H9 (cell line): ENCODE data around the gene SCGN. TPM values are rescaled to one million over a fixed set of nuclear protein-coding genes. Genes with fewer than 3 reads are reported as not detected.

Experiments
- DNase-seq: peaks from one replicate; pipeline ENCODE4 v3.0.0-alpha.2; 2017
- H2AFZ ChIP-seq: one replicate; pipeline ENCODE4 v1.6.1; 2013; ENCODE audit warnings: mild to moderate bottlenecking, low read length, control low read depth, moderate library complexity
- H2AK5ac ChIP-seq: 2 replicates; pipeline ENCODE4 v1.6.1; 2013; ENCODE audit warnings: low read length, control low read depth, mixed read lengths; ENCODE audit not compliant: insufficient read length
- H2BK120ac ChIP-seq: one replicate; pipeline ENCODE4 v1.6.1; 2013; ENCODE audit warnings: low read depth, mild to moderate bottlenecking, low read length, control low read depth, inconsistent platforms; ENCODE audit not compliant: poor library complexity, severe bottlenecking
- H2BK12ac ChIP-seq: 2 replicates; pipeline ENCODE4 v1.6.1; 2013; ENCODE audit warnings: low read length, control low read depth, mixed read lengths, low read depth; ENCODE audit not compliant: insufficient read length
- H2BK15ac ChIP-seq: 2 replicates; pipeline ENCODE4 v1.6.1; 2013; ENCODE audit warnings: low read depth, low read length, control low read depth
- H2BK20ac ChIP-seq: one replicate; pipeline ENCODE4 v1.6.1; 2013; ENCODE audit warnings: low read depth, mild to moderate bottlenecking, low read length, control low read depth, inconsistent platforms; ENCODE audit not compliant: poor library complexity, severe bottlenecking
- H2BK5ac ChIP-seq: 2 replicates; pipeline ENCODE4 v1.6.1; 2013; ENCODE audit warnings: low read length, control low read depth, mixed read lengths; ENCODE audit not compliant: insufficient read length
- H3K14ac ChIP-seq: 2 replicates; pipeline ENCODE4 v1.6.1; 2013; ENCODE audit warnings: low read length, control low read depth; ENCODE audit not compliant: insufficient read depth
- H3K18ac ChIP-seq: 2 replicates; pipeline ENCODE4 v1.6.1; 2013; ENCODE audit warnings: low read depth, mild to moderate bottlenecking, mixed read lengths, low read length, control low read depth; ENCODE audit not compliant: insufficient read length
- H3K23ac ChIP-seq: 2 replicates; pipeline ENCODE4 v1.6.1; 2013; ENCODE audit warnings: low read length, control low read depth, mixed read lengths, low read depth; ENCODE audit not compliant: insufficient read length
- H3K23me2 ChIP-seq: 2 replicates; pipeline ENCODE4 v1.6.1; 2013; ENCODE audit warnings: low read depth, mild to moderate bottlenecking, mixed read lengths, low read length, control low read depth; ENCODE audit not compliant: insufficient read length, poor library complexity, severe bottlenecking
- H3K27ac ChIP-seq: 2 replicates; pipeline ENCODE4 v1.5.1; 2013; ENCODE audit warnings: low read length, control low read depth, mixed read lengths, low read depth; ENCODE audit not compliant: insufficient read length
- H3K27me3 ChIP-seq: 2 replicates; pipeline ENCODE4 v1.6.1; 2013; ENCODE audit warnings: low read length, control low read depth, inconsistent platforms; ENCODE audit not compliant: insufficient read depth
- H3K4ac ChIP-seq: 2 replicates; pipeline ENCODE4 v1.6.1; 2013; ENCODE audit warnings: low read depth, mild to moderate bottlenecking, control low read depth, inconsistent platforms, low read length, moderate library complexity
- H3K4me1 ChIP-seq: 2 replicates; pipeline ENCODE4 v1.6.1; 2013; ENCODE audit warnings: low read length, control low read depth, inconsistent platforms; ENCODE audit not compliant: insufficient read depth
- H3K4me2 ChIP-seq: 2 replicates; pipeline ENCODE4 v1.6.1; 2013; ENCODE audit warnings: low read length, control low read depth, mixed read lengths; ENCODE audit not compliant: insufficient read length, insufficient read depth
- H3K56ac ChIP-seq: 2 replicates; pipeline ENCODE4 v1.6.1; 2013; ENCODE audit warnings: low read depth, mild to moderate bottlenecking, mixed read lengths, low read length, control low read depth; ENCODE audit not compliant: insufficient read length
- H3K79me1 ChIP-seq: 2 replicates; pipeline ENCODE4 v1.6.1; 2013; ENCODE audit warnings: low read depth, mild to moderate bottlenecking, moderate library complexity, low read length, control low read depth, inconsistent platforms; ENCODE audit not compliant: insufficient read depth, poor library complexity, severe bottlenecking
- H3K79me2 ChIP-seq: 2 replicates; pipeline ENCODE4 v1.6.1; 2013; ENCODE audit warnings: low read length, control low read depth, inconsistent platforms; ENCODE audit not compliant: insufficient read depth
- H3K9ac ChIP-seq: 2 replicates; pipeline ENCODE4 v1.6.1; 2013; ENCODE audit warnings: low read length, control low read depth, mixed read lengths; ENCODE audit not compliant: insufficient read length; ENCODE audit errors: extremely low read depth
- H3K9me3 ChIP-seq: one replicate; pipeline ENCODE4 v1.6.1; 2013; ENCODE audit warnings: low read depth, low read length, inconsistent platforms; ENCODE audit not compliant: control insufficient read depth
- H3T11ph ChIP-seq: one replicate; pipeline ENCODE4 v1.6.1; 2013; ENCODE audit warnings: mild to moderate bottlenecking, low read length, control low read depth, inconsistent platforms
- H4K20me1 ChIP-seq: one replicate; pipeline ENCODE4 v1.6.1; 2013; ENCODE audit not compliant: control insufficient read depth, insufficient read length, insufficient read depth
- H4K5ac ChIP-seq: 2 replicates; pipeline ENCODE4 v1.6.1; 2013; ENCODE audit warnings: low read depth, mild to moderate bottlenecking, mixed read lengths, low read length, control low read depth; ENCODE audit not compliant: insufficient read length
- H4K8ac ChIP-seq: replicated peaks from 2 replicates; pipeline ENCODE4 v1.6.1; 2013; ENCODE audit warnings: low read length, control low read depth, mixed read lengths, low read depth; ENCODE audit not compliant: insufficient read length
- H4K91ac ChIP-seq: 2 replicates; pipeline ENCODE4 v1.6.1; 2013; ENCODE audit warnings: low read depth, mild to moderate bottlenecking, moderate library complexity, mixed read lengths, low read length, control low read depth; ENCODE audit not compliant: insufficient read length
- H3K27ac Mint-ChIP-seq, 3 experiments: 2 replicates in 2 of 3; 3 replicates in 1 of 3; pipeline ENCODE4 v1.8.0; 2020 to 2021; ENCODE audit warnings: mixed read lengths in 3 of 3, mild to moderate bottlenecking in 1 of 3, moderate library complexity in 1 of 3
- H3K27me3 Mint-ChIP-seq: 2 replicates; pipeline ENCODE4 v1.8.0; 2021; ENCODE audit warnings: low read depth, mild to moderate bottlenecking, moderate library complexity, mixed read lengths
- H3K36me3 Mint-ChIP-seq, 3 experiments: 2 replicates in 2 of 3; 3 replicates in 1 of 3; pipeline ENCODE4 v1.8.0; 2020 to 2021; ENCODE audit warnings: low read depth in 3 of 3, mixed read lengths in 3 of 3; ENCODE audit not compliant: insufficient read depth in 1 of 3
- H3K4me1 Mint-ChIP-seq, 2 experiments: 2 replicates each; pipeline ENCODE4 v1.8.0; 2020; ENCODE audit warnings: mixed read lengths in 2 of 2
- H3K4me3 Mint-ChIP-seq, 2 experiments: 2 replicates in 1 of 2; 3 replicates in 1 of 2; pipeline ENCODE4 v1.8.0; 2020 to 2021; ENCODE audit warnings: mild to moderate bottlenecking in 2 of 2, mixed read lengths in 2 of 2, moderate library complexity in 1 of 2
- H3K9me3 Mint-ChIP-seq, 2 experiments: 2 replicates in 1 of 2; 3 replicates in 1 of 2; pipeline ENCODE4 v1.8.0; 2020; ENCODE audit warnings: mild to moderate bottlenecking in 2 of 2, mixed read lengths in 2 of 2, moderate library complexity in 1 of 2
- CTCF ChIP-seq: fragments of 200-600 bp; sonication (generic); conservative IDR thresholded peaks from 3 replicates; pipeline ENCODE4 v1.8.0; 2021; ENCODE audit warnings: antibody characterized with exemption, mild to moderate bottlenecking
- WGBS: extraction: QIAGEN DNeasy Blood & Tissue Kit; methylation state at CpG from one replicate; pipeline ENCODE4 v1.1.7; 2013; ENCODE audit warnings: missing lambda C conversion rate, low lambda C conversion rate, mixed read lengths; ENCODE audit not compliant: insufficient read length; ENCODE audit errors: extremely low coverage; 5-methylcytosine and 5-hydroxymethylcytosine counted together
- total RNA-seq: library from RNA; stranded (reverse); gene quantifications from 2 replicates; pipeline ENCODE4 v1.2.1, GENCODE V29; 2021

Gene SCGN
- total RNA-seq, 1 experiment from 2014 or later = not detected

DNA sequence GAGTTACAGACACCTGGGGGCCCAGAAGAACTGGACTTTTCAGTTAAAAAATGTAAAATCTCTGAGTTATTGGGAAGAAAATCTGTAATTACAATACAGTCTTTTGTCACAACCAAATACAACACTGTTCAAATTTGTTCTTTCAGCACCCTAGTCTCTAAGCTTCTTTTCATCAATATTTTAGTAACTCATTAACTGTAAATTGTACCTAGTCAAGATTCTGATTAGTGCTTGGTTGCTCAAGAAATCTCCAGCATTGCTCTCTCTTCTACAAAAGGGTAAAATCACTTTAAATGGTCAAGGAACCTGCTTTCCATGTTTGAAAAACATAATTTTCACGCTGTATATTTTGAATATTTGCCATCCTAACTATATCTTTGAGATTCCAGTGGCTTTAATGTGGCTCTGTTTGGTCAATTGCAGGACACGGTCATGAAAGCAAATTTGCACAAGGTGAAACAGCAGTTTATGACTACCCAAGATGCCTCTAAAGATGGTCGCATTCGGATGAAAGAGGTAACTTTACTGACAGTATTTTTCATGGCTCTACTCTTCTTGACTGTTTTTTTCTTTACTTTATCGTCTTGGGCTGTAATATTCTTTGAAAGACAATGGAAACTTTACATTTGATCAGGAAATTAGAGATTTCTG lies 9.2 kb downstream of the SCGN start:
- no peaks in the 10 kb centered on the region for H3K79me2 ChIP-seq
- H3K79me1 ChIP-seq = no peaks in the 10 kb centered on the region
- H3K4me1 ChIP-seq = no peaks in the 10 kb centered on the region
- TF ChIP-seq CTCF = no peak
- no peaks in the 10 kb centered on the region for H4K20me1 ChIP-seq
- no peaks in the 10 kb centered on the region for H3K36me3 Mint-ChIP-seq
- H3K23ac ChIP-seq = no peak overlapping the region
- no peak overlapping the region for H3K18ac ChIP-seq
- no peak overlapping the region for H3K56ac ChIP-seq
- H2BK120ac ChIP-seq = no peak overlapping the region
- no peak overlapping the region for H4K5ac ChIP-seq
- no peak overlapping the region for H3K4me2 ChIP-seq
- no peaks in the 10 kb centered on the region for H3K4me1 Mint-ChIP-seq
- H3K27ac ChIP-seq = no peak overlapping the region
- no peak overlapping the region for H3K27ac Mint-ChIP-seq
- no peak overlapping the region for H2BK20ac ChIP-seq
- WGBS = no CpG with 5 or more reads among the region's 5 CpGs
- no peak overlapping the region for H4K91ac ChIP-seq
- no peak overlapping the region for H3K4ac ChIP-seq
- no peak overlapping the region for H3K14ac ChIP-seq
- H3K9ac ChIP-seq = no peak overlapping the region
- H3K4me3 Mint-ChIP-seq = no peak overlapping the region
- no peak overlapping the region for H2AFZ ChIP-seq
- no peak overlapping the region for H2BK12ac ChIP-seq
- H2AK5ac ChIP-seq = no peak overlapping the region
- H2BK15ac ChIP-seq = no peak overlapping the region
- no peaks in the 10 kb centered on the region for H3K23me2 ChIP-seq
- H4K8ac ChIP-seq = no peak overlapping the region
- no peaks in the 10 kb centered on the region for H3K9me3 ChIP-seq
- H2BK5ac ChIP-seq = no peak overlapping the region
- H3T11ph ChIP-seq = no peak overlapping the region
- DNase-seq = no peak
- H3K9me3 Mint-ChIP-seq = no peaks in the 10 kb centered on the region
- H3K27me3 ChIP-seq = no peaks in the 10 kb centered on the region
- peaks cover 6% of the 10 kb centered on the region; the same call in 1 of the 2 replicates for H3K27me3 Mint-ChIP-seq
